Neural cell (in vitro differentiated cells): ENCODE measurements around the gene METTL6. TPM values are rescaled to one million over a fixed set of nuclear protein-coding genes. Genes with fewer than 3 reads are reported as not detected.
"Not testable (repeated sequence)": the region's sequence is repeated elsewhere in the genome, so short reads cannot be mapped to it uniquely, and the experiment has no call there.

Source experiments
- H2AFZ ChIP-seq: fragments of 200-600, 300-800 bp; sonication (generic), shearing (Covaris generic); 2 replicates; pipeline ENCODE4 v1.6.0; 2014; ENCODE audit warnings: low read depth, mild to moderate bottlenecking, antibody characterized with exemption, low read length, moderate library complexity
- H3F3A ChIP-seq: fragments of 200-600 bp; shearing (Covaris generic); 2 replicates; pipeline ENCODE4 v1.6.1; 2016; ENCODE audit warnings: mild to moderate bottlenecking, moderate library complexity, mixed read lengths, antibody characterized with exemption, low read length; ENCODE audit not compliant: insufficient read depth, poor library complexity, severe bottlenecking
- H3K27ac ChIP-seq: fragments of 200-600, 300-800 bp; sonication (generic), shearing (Covaris generic); 2 replicates; pipeline ENCODE4 v1.5.1; 2014; ENCODE audit warnings: mild to moderate bottlenecking, low read length, moderate library complexity
- H3K27me3 ChIP-seq: fragments of 300-800, 200-600 bp; sonication (generic), shearing (Covaris generic); 2 replicates; pipeline ENCODE4 v1.6.0; 2014; ENCODE audit warnings: mild to moderate bottlenecking, low read depth, low read length, moderate library complexity; ENCODE audit not compliant: insufficient read depth
- H3K36me3 ChIP-seq: fragments of 300-800, 200-600 bp; sonication (generic), shearing (Covaris generic); 2 replicates; pipeline ENCODE4 v1.5.1; 2014; ENCODE audit warnings: mild to moderate bottlenecking, antibody characterized with exemption, low read length, moderate library complexity; ENCODE audit not compliant: insufficient read depth
- H3K4me2 ChIP-seq: fragments of 300-800, 200-600 bp; sonication (generic), shearing (Covaris generic); 2 replicates; pipeline ENCODE4 v1.6.0; 2014; ENCODE audit warnings: mild to moderate bottlenecking, low read length
- H3K4me3 ChIP-seq: fragments of 300-800, 200-600 bp; sonication (generic), shearing (Covaris generic); 2 replicates; pipeline ENCODE4 v1.5.1; 2014; ENCODE audit warnings: mild to moderate bottlenecking, low read length, moderate library complexity
- H3K79me2 ChIP-seq: fragments of 200-600 bp; shearing (Covaris generic); replicated peaks from 2 replicates; pipeline ENCODE4 v1.6.0; 2014; ENCODE audit warnings: mild to moderate bottlenecking, low read length, moderate library complexity; ENCODE audit not compliant: insufficient read depth
- H3K9ac ChIP-seq: fragments of 300-800, 200-600 bp; sonication (generic), shearing (Covaris generic); 2 replicates; pipeline ENCODE4 v1.6.1; 2016; ENCODE audit warnings: mild to moderate bottlenecking, low read length, mixed read lengths
- H3K9me2 ChIP-seq: fragments of 200-600 bp; shearing (Covaris generic); 2 replicates; pipeline ENCODE4 v1.6.1; 2016; ENCODE audit warnings: mild to moderate bottlenecking, low read length, mixed read lengths; ENCODE audit not compliant: insufficient read depth
- H3K9me3 ChIP-seq: fragments of 200-600, 300-800 bp; sonication (generic), shearing (Covaris generic); 2 replicates; pipeline ENCODE4 v1.6.1; 2016; ENCODE audit warnings: mild to moderate bottlenecking, mixed run types, low read length, moderate library complexity, mixed read lengths
- H4K20me1 ChIP-seq: fragments of 200-600 bp; shearing (Covaris generic); 2 replicates; pipeline ENCODE4 v1.6.1; 2016; ENCODE audit warnings: mild to moderate bottlenecking, mixed run types; ENCODE audit not compliant: insufficient read depth
- CTCF ChIP-seq: fragments of 450-650 bp; IDR thresholded peaks from 2 replicates; pipeline ENCODE4 v1.5.1; 2014; ENCODE audit warnings: antibody characterized with exemption, mild to moderate bottlenecking, moderate library complexity; ENCODE audit not compliant: poor library complexity, severe bottlenecking
- EP300 ChIP-seq: fragments of 450-650 bp; conservative IDR thresholded peaks from 2 replicates; pipeline ENCODE4 v1.6.1; 2014; ENCODE audit warnings: antibody characterized with exemption, mild to moderate bottlenecking, moderate library complexity; ENCODE audit not compliant: poor library complexity, severe bottlenecking
- EZH2 ChIP-seq: fragments of 200-600, 300-800 bp; shearing (Covaris generic), sonication (generic); IDR thresholded peaks from 2 replicates; pipeline ENCODE4 v1.6.1; 2014; ENCODE audit warnings: antibody characterized with exemption, low read length, borderline replicate concordance, mild to moderate bottlenecking; ENCODE audit not compliant: insufficient read depth, poor library complexity, severe bottlenecking
- MXI1 ChIP-seq: fragments of 450-650 bp; conservative IDR thresholded peaks from 2 replicates; pipeline ENCODE4 v1.6.1; 2014; ENCODE audit warnings: antibody characterized with exemption, mild to moderate bottlenecking; ENCODE audit not compliant: poor library complexity, severe bottlenecking
- POLR2AphosphoS5 ChIP-seq: IDR thresholded peaks from 2 replicates; pipeline ENCODE4 v1.6.1; 2012
- RAD21 ChIP-seq: fragments of 450-650 bp; conservative IDR thresholded peaks from 2 replicates; pipeline ENCODE4 v1.6.1; 2014; ENCODE audit warnings: antibody characterized with exemption, mild to moderate bottlenecking, moderate library complexity
- REST ChIP-seq: IDR thresholded peaks from 2 replicates; pipeline ENCODE4 v1.6.1; 2012; ENCODE audit warnings: borderline replicate concordance
- SMC3 ChIP-seq: fragments of 450-650 bp; conservative IDR thresholded peaks from 2 replicates; pipeline ENCODE4 v1.6.1; 2014; ENCODE audit warnings: antibody characterized with exemption, mild to moderate bottlenecking, moderate library complexity; ENCODE audit not compliant: poor library complexity
- TAF1 ChIP-seq: IDR thresholded peaks from 2 replicates; pipeline ENCODE4 v1.6.1; 2012; ENCODE audit warnings: low read depth
- polyA plus RNA-seq: library from polyadenylated mRNA; depleted of rRNA; stranded (reverse); fragments of >200 nt; gene quantifications from 2 replicates; pipeline ENCODE4 v1.2.3, GENCODE V29; 2014

The METTL6 gene
- polyA plus RNA-seq, 1 donor from 2014 or later = 60.8 TPM

GRCh38 chr3:15390460-15390859 is 36.9 kb downstream of the METTL6 start:
- Histone ChIP-seq H3K36me3 (no peaks in the 10 kb centered on the region), H3K79me2 (no peaks in the 10 kb centered on the region)

GRCh38 chr3:15388335-15388734 is 39.0 kb downstream of the METTL6 start:
- not testable (repeated sequence) for H3K27ac ChIP-seq, H3K36me3 ChIP-seq, H3K9me2 ChIP-seq, H3F3A ChIP-seq, H2AFZ ChIP-seq, H3K27me3 ChIP-seq, H4K20me1 ChIP-seq, H3K79me2 ChIP-seq, H3K4me2 ChIP-seq, H3K9me3 ChIP-seq, H3K9ac ChIP-seq, H3K4me3 ChIP-seq

More at GRCh38 chr3:15390460-15390859, 36.9 kb downstream of the METTL6 start:
- Histone ChIP-seq H3K4me3 (no peak overlapping the region), H4K20me1 (no peaks in the 10 kb centered on the region), H3K9ac (no peak overlapping the region), H3K9me2 (no peaks in the 10 kb centered on the region), H3K27ac (no peak overlapping the region), H3K4me2 (no peak overlapping the region), H2AFZ (no peak overlapping the region), H3K27me3 (no peaks in the 10 kb centered on the region), H3K9me3 (no peaks in the 10 kb centered on the region), H3F3A (no peaks in the 10 kb centered on the region)
- no peak for TF ChIP-seq REST
- TF ChIP-seq POLR2AphosphoS5 = no peak
- no peak for TF ChIP-seq TAF1
- TF ChIP-seq MXI1 = no peak
- TF ChIP-seq EZH2 = no peak
- TF ChIP-seq EP300 = no peak
- TF ChIP-seq RAD21 = no peak
- no peak for TF ChIP-seq CTCF
- TF ChIP-seq SMC3 = no peak

GRCh38 chr3:15387735-15388134 is 39.6 kb downstream of the METTL6 start:
- Histone ChIP-seq H2AFZ (no peak overlapping the region), H3K36me3 (no peaks in the 10 kb centered on the region), H3K9ac (no peak overlapping the region), H3K4me3 (no peak overlapping the region), H3K27me3 (no peaks in the 10 kb centered on the region), H3K4me2 (no peak overlapping the region), H3F3A (no peaks in the 10 kb centered on the region), H3K27ac (no peak overlapping the region), H3K9me3 (no peaks in the 10 kb centered on the region), H3K9me2 (no peaks in the 10 kb centered on the region), H4K20me1 (no peaks in the 10 kb centered on the region), H3K79me2 (no peaks in the 10 kb centered on the region)
- TF ChIP-seq EZH2 (no peak), MXI1 (no peak), TAF1 (no peak), REST (no peak), SMC3 (no peak), RAD21 (no peak)
